GM08714 (cell line): ENCODE measurements around the gene TPM2.

Experiments
- H3K4me3 ChIP-seq: fragments of 200-500 bp; sonication (Bioruptor generic); 2 replicates; pipeline ENCODE4 v1.5.1; 2014; ENCODE audit warnings: mild to moderate bottlenecking, low read length, inconsistent platforms
- ZNF274 ChIP-seq: IDR thresholded peaks from 2 replicates; pipeline ENCODE4 v1.6.1; 2012; ENCODE audit warnings: mild to moderate bottlenecking, low read depth, low read length

The TPM2 gene

GRCh38 chr9:35680331-35681105, 9.2 kb downstream of the TPM2 start:
- TF ChIP-seq ZNF274, result no peak
- H3K4me3 ChIP-seq, result no peak overlapping the region

- no peak overlapping the region for H3K4me3 ChIP-seq
- TF ChIP-seq ZNF274, result no peak
Measured at GRCh38 chr9:35679766-35680330, 9.9 kb downstream of the TPM2 start.

GRCh38 chr9:35679091-35679490, 10.6 kb downstream of the TPM2 start:
- TF ChIP-seq ZNF274, result no peak
- H3K4me3 ChIP-seq, result no peak overlapping the region

GRCh38 chr9:35675732-35676392, 13.9 kb downstream of the TPM2 start:
- TF ChIP-seq ZNF274, result no peak
- peak overlapping the region; percentile 4; the same call in 1 of the 2 replicates for H3K4me3 ChIP-seq

GRCh38 chr9:35675204-35675603, 14.5 kb downstream of the TPM2 start:
- H3K4me3 ChIP-seq, result no peak overlapping the region; the same call in 1 of the 2 replicates
- TF ChIP-seq ZNF274, result no peak

- no peak for TF ChIP-seq ZNF274
- H3K4me3 ChIP-seq, result no peak overlapping the region
Measured at GRCh38 chr9:35674025-35674361, 15.7 kb downstream of the TPM2 start.

- no peak within 1 kb of the TSS for H3K4me3 ChIP-seq
- no peak for TF ChIP-seq ZNF274
Measured at GRCh38 chr9:35673132-35674024, 16.3 kb downstream of the TPM2 start, which contains the start of gene CA9. TSS of gene CA9 (plus strand) at chr9:35673928. CDS start at chr9:35673960, 32 bp downstream.

GRCh38 chr9:35669331-35670145, 20.2 kb downstream of the TPM2 start:
- H3K4me3 ChIP-seq, result no peak overlapping the region

GRCh38 chr9:35667939-35668338, 21.8 kb downstream of the TPM2 start:
- H3K4me3 ChIP-seq, result no peak overlapping the region
- no peak for TF ChIP-seq ZNF274

More at GRCh38 chr9:35669331-35670145, 20.2 kb downstream of the TPM2 start:
- TF ChIP-seq ZNF274, result no peak

GRCh38 chr9:35666549-35666948, 23.2 kb downstream of the TPM2 start:
- no peak for TF ChIP-seq ZNF274
- no peak overlapping the region for H3K4me3 ChIP-seq

- TF ChIP-seq ZNF274, result no peak
- no peak overlapping the region for H3K4me3 ChIP-seq
Measured at GRCh38 chr9:35666045-35666444, 23.7 kb downstream of the TPM2 start.

GRCh38 chr9:35665471-35665818, 24.3 kb downstream of the TPM2 start:
- H3K4me3 ChIP-seq, result peak overlapping the region; percentile 76; the same call in 1 of the 2 replicates
- no peak for TF ChIP-seq ZNF274
